ENCODE results near the gene BMP8A.

The BMP8A gene

GRCh38 chr1:39529901-39530535 lies 38.6 kb downstream of the BMP8A start:
- DNase-seq = no peak

DNA sequence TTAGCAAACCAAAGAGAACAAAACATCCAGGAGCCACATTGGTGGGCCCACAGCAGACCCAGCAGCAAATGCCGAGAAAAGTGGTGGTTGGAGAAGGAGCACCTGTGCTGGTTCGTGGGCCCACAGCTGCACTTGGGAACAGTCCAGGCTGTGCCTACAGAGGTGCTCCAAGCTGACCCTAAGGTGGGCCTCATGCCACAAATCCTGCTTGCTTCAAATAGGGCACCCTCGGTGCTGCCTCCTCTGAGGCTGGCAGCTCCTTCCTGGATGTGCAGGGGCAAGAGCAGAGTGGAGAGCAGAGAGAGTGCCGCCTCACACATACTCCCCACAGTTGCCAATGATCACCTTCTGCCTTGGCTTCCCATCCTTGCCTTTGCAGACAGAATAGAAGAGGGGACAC lies 40.1 kb downstream of the BMP8A start:
- DNase-seq = no peak

GRCh38 chr1:39533442-39533841 lies 42.0 kb downstream of the BMP8A start:
- DNase-seq = no peak

DNA sequence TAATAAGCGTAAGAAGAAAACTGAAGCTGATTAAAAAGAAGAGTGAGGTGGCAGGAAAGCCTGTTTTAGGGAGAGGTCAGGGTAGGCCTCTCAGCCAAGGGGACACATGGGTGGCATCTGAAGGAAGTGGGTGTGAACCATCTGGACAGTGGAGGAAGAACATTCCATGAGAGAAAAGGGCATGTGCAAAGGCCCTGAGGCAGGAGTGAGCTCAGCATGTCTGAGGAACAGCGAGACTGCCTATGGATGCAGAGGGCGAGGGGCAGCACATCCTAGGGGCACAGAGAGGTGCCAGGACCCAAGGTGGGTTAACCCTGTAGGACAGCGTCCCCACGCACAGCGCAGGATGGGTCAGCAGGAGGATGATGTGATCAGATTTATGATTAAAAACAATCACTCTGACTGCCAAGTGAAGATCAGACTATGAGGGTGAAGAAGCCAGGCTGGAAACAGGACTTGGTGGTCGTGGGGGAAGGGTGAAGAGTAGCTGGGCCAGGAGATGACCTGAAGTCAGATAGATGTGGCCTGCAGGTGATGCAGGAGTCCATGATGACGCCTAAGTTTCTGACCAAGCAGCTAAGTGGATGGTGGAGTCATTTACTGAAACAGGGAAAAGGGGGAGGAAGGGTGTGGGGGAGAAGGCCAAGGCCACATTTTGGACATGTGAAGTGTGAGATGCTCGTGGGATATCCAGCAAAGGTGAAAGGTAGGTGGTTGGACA lies 47.3 kb downstream of the BMP8A start:
- DNase-seq = no peak

GRCh38 chr1:39539252-39539790 lies 47.9 kb downstream of the BMP8A start:
- DNase-seq = peak; percentile 37

DNA sequence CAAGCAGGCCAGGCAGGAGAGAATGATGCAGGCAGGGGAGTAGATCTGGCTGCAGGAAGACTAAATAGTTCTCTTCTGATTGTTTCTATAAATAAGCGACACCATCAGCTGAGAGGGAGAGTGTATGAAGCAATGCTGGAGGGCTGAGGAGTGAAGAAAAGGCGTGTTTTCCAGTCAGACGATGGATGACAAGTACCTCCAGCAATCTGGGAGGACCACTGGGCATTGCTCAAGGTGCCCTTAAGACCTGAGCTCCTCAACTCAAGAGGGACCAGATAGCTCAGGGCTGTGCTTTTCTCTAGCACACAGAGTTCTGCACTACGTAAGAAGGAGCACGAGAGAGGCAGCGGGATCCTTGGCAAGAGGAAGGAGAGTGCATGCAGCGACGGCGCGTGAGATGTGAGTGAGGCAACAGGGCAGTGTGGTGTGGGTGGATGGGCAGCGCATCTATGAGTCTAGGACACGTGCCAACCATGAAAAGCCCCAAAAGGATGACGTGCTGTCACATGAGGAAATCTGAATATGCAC lies 49.1 kb downstream of the BMP8A start:
- no peak for DNase-seq

DNA sequence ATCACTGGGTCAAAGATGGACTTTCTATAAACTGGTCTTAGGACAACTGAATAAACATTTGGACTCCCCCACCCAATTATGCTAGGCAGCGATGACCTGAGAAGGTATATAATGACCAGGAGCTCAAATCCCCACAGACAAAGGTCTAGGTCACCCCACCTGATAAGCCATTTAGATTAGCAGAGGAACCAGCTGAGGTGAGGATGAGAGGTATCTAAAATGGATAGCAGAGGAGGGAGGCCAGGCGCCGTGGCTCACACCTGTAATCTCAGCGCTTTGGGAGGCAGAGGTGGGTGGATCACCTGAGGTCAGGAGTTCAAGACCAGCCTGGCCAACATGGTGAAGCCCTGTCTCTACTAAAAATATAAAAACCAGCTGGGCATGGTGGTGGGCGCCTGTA lies 51.5 kb downstream of the BMP8A start:
- no peak for DNase-seq

DNA sequence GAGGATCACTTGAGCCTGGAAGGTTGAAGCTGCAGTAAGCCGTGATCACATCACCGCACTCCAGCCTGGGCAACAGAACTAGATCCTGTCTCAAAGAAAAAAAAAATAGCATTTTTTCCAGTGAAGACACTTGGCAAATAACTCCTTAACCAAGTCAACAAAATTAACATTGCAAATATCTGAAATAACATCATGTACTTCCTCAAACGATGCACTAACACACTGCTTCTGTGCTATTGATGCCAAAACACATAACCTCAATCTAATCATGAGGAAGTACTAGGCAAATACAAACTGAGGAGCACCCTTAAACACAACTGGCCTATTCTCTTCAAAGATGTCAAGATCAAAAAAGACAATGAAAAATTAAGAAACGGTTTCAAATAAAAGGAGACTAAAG lies 52.9 kb downstream of the BMP8A start:
- no peak for DNase-seq

DNA sequence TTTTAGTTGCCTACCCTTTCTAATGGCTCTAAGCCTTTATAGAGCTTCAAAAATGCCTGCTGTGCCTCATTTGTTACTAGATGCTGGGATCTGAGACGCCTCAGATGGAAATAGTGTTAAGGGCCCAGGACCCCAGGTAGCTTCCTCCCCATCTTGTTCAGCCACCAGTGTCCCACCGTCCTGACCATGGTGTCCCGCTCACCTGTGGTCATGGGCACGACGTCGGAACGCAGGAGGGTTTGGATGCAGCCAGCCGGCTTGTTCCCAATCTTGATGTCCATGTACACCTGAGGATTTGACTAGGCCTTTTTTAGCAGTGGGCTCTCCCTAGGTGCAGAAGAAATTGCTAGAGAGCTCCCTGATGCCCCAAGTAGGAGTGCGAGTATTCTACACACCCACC lies 54.1 kb downstream of the BMP8A start:
- DNase-seq = no peak

- DNase-seq = no peak
These were observed 62.8 kb downstream of the BMP8A start for GRCh38 chr1:39554277-39554676.

- DNase-seq = no peak
These were observed 69.8 kb downstream of the BMP8A start for GRCh38 chr1:39561279-39561678.

DNA sequence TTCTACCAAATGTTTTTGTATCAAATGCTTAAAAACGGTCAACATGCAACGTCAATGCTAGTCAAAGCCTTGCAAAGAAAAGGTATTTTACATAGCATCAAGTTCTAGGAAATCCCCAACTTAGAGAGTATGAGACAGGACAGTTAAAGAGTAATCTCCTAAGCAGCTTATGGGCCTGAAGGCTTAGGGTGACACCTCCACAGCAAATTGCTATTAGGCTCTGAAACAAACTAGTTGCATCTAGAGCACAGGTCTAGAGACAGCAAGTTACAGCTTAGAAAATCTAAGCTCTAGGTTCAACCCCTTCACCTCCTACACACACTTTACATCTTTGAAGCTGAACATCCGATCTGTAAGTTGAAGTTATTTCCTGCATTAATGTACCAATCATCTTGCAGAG lies 71.5 kb downstream of the BMP8A start:
- DNase-seq = no peak

- DNase-seq = no peak
These were observed 72.2 kb downstream of the BMP8A start for GRCh38 chr1:39563669-39564068.

DNA sequence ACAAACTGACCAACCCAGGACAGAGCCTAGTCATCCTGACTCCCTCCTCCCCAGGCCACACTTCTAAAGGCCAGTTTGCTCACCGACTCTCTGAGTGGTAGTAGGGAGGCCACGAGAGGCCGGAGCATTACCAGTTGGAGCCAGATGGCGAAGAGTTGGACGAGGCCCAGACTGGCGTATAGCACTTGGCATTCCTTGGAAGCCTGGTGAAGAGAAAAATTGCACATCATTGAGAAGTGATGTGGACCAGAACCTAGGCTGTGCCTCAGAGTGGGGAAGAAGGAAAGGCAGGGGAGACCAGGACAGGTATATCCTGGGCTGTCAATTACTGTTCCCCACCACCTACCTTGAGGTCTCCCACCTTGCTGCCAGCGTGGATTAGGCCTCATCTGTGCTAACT lies 72.9 kb downstream of the BMP8A start:
- no peak for DNase-seq

- no peak for DNase-seq
These were observed 73.5 kb downstream of the BMP8A start for GRCh38 chr1:39564941-39565340.

DNA sequence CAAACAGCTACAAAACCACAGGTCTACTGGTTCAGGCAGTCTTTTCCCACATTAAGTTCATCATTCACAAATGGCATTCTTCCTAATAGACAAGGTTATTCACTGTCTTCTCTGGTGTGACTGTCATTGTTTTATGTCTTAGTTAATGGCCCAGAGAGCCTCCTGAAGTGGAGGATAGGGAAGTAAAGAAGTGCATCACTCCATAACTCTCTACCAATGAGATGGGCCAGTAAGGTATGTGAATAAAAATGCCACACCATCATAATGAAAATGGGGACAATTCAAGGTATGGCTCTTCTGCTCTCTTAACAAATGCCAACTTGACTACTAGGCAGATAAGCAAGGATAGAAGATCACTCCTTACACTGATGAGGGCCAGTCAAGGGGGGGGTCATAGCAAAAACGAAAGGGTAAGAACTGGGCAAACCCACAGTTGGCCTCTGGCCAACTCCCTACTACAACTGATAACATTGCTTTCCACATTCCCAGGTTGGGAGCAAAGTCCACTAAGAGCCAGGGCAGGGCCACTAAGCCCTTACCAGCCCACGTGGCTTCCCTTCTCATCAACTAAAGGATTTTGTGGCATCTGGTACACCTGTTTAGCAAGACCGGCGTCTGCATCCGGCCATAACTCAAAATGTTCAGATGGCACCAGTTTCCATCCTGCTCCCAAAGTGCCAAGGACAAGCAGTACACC lies 75.2 kb downstream of the BMP8A start:
- no peak for DNase-seq

DNA sequence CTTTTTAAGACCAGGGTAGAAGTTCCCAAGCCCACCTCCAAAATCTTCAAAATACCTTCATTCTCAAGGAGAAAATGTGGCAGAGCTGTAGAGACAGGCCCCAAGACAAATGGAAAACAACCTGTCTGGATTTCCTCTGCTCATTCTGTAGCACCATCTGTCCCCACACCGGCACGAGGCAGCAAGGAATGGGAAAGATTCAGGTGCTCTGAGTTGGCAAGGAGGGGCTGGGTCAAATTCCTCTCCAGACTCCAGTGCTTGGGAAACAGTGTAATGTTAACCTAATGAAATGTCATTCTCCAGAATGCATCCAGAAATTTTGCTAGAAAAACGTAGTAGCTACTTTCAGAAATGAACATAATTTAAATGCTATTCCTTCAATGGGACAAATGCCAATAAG lies 75.9 kb downstream of the BMP8A start:
- DNase-seq = no peak

DNA sequence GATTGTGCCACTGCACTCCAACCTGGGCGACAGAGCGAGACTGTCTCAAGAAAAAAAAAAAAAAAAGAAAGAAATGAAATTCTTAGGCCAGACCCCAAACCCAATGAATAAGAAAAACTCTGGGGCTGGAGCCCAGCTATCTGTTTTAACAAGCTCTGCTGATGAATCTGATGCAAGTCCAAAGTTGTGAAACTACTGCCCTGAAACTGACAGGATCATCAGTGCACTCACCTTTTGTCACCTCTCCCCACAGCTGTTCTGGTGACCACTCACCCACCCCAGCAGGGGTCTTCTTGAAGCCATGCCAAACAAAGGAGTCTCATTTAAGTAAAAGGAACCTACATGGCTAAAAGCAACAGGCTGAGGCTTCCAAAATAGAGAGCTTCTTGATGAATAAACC lies 76.8 kb downstream of the BMP8A start:
- DNase-seq = no peak

DNA sequence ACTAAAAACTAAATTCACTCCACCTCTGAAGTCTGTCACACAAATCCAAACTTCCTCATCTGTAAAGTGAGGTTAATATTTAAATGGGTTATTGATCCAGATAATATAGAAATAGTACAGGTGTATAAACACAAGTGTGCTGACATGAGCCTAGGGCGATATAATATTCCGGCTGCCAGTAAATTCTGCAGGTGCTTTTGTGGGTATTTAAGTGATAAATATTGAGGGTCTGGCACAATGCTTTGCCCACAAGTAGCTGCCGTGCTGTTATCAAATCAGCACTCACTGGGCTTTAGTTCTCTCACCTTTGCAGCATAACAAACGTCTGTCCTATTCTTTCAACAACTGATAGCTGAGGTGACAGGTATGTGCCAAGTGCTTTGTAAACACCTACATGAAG lies 77.6 kb downstream of the BMP8A start:
- no peak for DNase-seq

DNA sequence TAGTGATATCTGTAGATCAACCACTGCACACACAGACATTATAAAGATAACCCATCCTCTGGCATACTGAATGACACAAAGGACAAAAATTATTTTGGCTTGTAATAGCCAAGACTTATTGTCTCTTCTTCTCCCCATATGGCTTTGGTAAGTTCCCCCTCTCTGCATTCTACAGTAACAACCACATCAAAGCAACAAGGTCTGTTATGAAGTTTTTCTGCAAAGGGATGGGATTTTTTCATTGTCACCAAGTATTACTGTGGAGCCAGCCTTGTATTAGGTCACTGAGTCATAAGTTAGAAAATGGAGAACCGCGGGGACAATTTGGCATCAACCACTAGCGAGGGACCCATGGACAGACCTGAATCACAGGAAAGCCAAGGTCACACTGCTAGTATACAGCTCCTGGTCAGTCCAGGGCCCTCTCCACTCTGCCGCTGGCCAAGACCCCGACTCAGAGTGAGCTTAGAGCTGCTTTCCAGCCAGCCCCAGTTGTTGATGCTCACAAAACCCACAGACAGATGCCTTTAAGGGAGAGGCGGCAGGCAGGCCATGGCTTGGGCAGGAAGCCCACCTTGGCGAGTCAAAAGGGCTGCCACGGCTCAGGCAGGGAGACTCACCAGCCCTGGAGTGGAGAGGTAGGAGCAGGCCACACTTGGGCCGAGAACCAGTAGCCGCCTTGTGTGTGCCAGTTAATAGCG lies 79.2 kb downstream of the BMP8A start:
- no peak for DNase-seq

DNA sequence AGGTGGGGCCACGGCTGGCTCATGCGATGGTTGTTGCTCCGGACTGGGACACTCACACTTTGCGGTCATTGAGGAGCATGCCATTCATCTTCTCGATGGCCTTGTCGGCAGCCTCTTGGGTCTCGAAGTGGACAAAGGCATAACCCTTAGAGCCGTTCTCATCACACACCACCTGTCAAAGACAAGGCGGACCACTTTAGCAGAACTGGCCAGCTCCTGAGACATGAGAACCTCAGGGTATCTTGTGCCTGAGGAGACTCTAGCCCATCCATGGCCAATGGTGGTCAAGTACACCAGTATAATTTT lies 79.7 kb downstream of the BMP8A start:
- no peak for DNase-seq

GRCh38 chr1:39572379-39573096 lies 81.1 kb downstream of the BMP8A start:
- no peak for DNase-seq

- DNase-seq = no peak
These were observed 81.6 kb downstream of the BMP8A start for GRCh38 chr1:39573097-39573465.

Data from activated naive CD4-positive, alpha-beta T cell treated with Interleukin-2 at 50 U/mL for 16 hours (primary cell).